Stimulated activated CD4-positive, alpha-beta T cell treated with anti-CD3 and anti-CD28 coated beads, Interleukin-1b, Interleukin-23, amount 100 ng/mL, for 48 hours (primary cell): Measurements from ENCODE around the gene SLC25A22.
A peak's percentile ranks its signal among the peaks of the same experiment; 100 is the strongest.

Source experiments
- DNase-seq: peaks from one replicate; pipeline ENCODE4 v3.0.0-alpha.2; 2020

The SLC25A22 gene

DNA sequence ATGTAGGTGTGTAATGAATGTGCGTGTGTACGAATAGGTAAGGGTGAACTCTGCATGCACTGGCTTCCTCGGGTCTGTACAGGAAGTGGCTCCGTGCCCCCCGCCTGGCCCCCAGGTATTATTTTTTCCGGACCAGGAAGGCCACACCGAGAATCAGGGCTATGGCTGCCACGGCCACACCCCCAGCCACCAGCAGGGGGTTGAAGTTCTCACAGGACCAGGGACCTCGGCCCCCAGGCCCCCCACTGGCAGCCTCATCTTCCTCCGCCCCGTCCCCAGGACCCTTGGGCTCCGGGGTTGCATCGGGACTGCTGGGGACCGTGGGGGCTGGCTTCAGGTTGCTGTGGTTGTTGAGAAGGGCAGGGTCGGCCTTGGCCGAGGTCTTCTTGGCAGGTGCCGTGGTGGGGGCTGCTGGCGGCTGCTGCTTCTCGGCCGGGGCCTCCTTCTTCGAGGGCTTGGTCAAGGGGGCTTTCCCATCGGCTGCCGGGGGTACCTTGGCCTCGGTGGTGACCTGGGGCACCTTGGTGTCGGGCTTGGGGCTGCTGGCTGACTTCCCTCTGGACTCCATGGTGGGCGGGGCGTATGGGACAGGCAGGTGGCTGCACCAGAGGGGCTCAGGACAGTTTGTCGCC is 10.0 kb downstream of the SLC25A22 start:
- DNase-seq, result no peak

DNA sequence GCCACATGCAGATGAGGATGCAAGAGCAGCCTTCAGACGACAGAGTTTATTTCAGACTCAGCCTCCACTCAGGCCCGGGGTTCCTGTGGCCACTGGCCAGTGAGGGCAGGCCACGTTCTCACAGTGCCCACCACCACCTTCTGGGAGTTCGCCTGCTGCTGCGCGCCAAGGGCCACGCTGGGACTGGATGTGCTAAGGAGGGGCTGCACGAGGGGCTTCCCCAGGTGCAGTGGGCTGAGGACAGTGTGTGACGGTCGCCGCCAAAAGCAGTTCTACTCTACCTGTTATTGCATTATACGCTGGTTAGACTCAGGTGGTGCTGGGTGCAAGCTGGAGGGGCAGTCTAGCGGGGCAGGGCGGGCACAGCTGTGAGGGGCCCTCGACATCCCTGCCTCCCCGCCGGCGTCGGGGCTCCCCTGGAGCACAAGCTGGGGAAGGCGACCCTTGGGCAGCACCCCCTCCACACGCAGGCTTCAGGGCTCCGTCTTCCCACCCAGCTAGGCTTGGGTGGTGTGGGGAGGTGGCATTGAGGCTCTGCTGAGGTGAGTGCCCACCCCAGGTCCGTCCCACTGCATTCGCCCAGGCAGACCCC is 10.9 kb downstream of the SLC25A22 start:
- DNase-seq, result no peak

GRCh38 chr11:786235-787083 is 11.6 kb downstream of the SLC25A22 start:
- DNase-seq, result no peak

GRCh38 chr11:783581-784015 is 14.5 kb downstream of the SLC25A22 start:
- DNase-seq, result no peak

DNA sequence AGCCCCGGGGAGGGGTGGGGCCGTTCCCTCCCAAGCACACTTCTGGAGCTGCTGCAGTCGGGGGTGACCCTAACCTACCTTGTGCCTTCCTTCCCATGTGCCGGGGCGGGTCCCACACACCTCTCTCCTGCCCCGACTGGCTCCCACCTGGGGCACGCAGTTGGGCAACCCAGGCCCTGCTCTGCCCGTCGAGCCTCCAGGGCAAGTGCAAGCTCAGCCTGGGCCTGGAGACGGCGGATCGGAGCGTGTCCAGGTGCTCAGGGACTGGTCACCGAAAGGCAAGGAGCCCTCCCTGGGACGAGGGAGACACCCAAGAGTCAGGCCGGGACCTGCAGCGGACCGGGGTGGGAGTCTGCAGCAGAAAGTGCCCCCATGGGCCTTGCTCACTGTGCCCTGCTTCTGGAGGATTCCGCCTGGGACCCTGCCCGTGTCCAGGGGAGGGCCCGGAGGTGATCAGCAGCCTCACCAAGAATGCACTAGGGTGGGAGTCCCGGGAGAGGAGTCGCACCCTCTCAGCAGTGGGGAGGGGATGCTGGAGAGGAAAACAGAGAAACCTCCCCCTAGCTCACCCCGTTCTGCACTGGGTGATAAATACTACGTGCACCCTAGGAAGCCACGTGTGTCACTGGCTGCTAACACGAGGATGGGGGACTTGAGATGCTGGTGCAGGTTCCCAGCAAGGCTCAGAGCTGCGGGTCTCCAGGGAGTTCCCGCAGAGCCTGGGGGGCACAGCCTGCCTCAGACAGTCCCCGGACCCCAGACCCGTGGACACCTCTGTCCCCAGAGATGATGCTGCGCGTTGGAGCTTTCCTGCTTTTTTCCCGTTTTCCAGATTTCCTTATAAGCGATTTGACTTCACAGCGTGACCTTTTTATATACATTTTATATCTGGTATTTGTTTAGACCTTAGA is 15.6 kb downstream of the SLC25A22 start:
- DNase-seq, result no peak

DNA sequence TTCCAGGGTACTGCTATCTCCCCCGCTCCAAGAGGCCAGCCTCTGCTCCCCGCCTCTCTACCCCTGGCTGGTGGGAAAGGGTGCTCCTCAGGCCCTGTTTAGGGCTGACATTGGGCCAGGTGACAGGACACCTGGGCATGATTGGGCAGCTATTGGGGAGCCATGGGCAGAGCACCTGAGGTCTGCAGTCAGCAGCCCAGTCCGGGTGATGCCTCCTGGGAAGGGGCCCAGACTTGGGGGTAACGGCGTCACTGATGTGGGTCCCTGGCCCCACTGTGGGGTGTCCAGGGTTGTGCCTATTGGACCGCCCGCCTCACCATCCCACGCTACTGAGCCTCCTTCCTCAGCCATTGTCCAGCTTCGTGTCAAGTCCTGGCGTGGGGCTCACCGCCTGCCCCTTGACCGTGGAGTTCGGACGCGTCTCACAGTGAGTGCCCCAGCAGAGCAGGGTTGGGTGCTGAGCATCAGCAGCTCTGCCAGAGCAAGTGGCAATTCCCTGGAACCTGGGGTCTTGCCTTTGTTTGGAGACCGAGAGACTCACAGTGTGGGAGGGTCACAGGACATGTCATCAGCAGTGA is 18.0 kb downstream of the SLC25A22 start:
- no peak for DNase-seq

GRCh38 chr11:778976-779954 is 18.8 kb downstream of the SLC25A22 start:
- DNase-seq, result no peak

DNA sequence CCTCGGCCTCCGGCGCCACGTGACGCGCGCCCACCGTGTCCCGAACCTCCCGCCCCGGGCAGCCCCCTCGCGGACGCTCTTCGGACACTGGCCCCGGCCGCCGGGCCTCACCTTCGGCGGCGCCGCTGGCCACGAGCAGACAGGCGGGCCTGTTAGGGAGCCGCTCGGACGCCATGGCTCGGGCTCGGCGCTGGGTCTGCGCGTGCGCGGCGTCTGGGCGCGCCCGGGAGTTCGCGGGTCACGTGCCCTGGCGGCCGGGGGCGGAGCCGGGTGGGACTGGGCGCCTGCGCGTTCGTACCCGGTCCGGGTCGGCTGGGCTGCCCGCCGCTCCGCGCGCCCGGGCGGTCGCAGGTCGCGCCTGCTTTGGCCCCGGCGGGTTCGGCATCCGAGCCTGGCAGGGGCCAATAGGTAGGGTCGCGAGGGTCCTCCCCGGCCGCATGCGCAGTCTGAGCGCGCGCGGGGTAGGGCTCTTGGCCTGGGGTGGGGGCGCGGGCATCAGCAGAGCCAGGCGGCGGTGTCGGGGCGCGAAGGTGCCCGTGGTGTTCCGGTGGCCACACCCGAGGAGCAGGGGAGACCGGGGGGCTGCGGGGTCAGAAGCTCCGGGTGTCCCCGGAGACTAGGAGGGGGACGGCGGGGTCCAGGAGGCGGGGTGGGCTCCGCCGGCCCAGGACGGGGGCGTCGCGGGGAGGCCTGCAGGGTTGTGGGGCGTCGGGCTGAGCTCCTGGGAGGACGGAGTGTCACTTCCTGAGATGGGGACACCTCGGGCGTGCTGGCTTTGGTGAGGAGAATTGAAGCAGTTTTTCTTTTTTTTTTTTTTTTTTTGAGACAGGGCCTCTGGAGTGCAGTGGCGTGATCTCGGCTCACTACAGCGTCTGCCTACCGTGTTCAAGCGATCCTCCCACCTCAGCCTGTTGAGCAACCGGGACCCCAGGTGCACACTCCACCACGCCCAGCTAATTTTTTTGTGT is 20.5 kb downstream of the SLC25A22 start, which contains the start of gene GATD1:
Gene GATD1 (minus strand): TSS at position 200 of the 968 bp plus-strand sequence. CDS start 25 bp downstream, at position 175.
- DNase-seq, result peak; percentile 92

GRCh38 chr11:776561-777287 is 21.4 kb downstream of the SLC25A22 start:
- DNase-seq, result no peak

GRCh38 chr11:776263-776560 is 21.9 kb downstream of the SLC25A22 start:
- no peak for DNase-seq

GRCh38 chr11:774873-775592 is 23.0 kb downstream of the SLC25A22 start:
- DNase-seq, result no peak

DNA sequence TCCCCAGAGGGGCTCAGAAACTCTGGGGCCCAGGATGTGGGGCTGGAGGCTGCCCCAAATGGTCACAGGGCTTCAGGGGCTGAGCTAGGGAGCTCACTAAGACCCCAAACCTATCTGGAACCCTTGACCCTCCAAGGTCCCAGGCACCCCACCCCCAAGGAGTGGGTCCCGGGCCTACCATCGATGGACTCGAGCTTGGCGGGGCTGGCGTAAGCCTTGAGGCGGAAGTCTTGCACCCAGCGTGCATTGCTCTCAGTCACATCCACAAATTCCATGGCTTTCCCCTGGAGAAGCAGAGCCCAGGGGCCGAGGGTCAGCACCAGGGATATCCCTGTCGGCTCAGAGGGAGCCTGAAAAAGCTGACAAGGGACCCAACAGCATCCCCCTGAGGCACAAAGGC is 24.3 kb downstream of the SLC25A22 start:
- DNase-seq, result no peak

DNA sequence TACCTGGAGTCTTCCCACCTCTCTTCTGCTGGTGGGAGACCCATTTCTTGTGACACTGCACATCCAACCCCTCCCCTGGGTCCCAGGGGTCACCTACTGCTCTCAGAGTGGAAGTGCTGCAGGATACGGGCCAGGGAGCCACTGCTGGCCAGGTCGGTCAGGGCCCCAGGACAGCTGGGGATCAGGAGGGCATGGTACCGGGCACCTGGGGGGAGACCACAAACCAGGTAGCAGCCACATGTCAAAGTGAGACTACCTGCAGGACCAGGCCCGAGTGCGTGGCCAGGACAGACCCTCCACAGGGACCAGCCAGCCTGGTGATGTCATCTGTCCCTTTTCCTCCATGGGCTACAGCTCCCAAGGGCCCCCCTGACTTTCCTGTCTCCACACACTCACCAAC is 24.7 kb downstream of the SLC25A22 start:
- no peak for DNase-seq

GRCh38 chr11:772429-773390 is 25.4 kb downstream of the SLC25A22 start:
- DNase-seq, result no peak

- no peak for DNase-seq
Measured at GRCh38 chr11:771617-772204, 26.4 kb downstream of the SLC25A22 start.

DNA sequence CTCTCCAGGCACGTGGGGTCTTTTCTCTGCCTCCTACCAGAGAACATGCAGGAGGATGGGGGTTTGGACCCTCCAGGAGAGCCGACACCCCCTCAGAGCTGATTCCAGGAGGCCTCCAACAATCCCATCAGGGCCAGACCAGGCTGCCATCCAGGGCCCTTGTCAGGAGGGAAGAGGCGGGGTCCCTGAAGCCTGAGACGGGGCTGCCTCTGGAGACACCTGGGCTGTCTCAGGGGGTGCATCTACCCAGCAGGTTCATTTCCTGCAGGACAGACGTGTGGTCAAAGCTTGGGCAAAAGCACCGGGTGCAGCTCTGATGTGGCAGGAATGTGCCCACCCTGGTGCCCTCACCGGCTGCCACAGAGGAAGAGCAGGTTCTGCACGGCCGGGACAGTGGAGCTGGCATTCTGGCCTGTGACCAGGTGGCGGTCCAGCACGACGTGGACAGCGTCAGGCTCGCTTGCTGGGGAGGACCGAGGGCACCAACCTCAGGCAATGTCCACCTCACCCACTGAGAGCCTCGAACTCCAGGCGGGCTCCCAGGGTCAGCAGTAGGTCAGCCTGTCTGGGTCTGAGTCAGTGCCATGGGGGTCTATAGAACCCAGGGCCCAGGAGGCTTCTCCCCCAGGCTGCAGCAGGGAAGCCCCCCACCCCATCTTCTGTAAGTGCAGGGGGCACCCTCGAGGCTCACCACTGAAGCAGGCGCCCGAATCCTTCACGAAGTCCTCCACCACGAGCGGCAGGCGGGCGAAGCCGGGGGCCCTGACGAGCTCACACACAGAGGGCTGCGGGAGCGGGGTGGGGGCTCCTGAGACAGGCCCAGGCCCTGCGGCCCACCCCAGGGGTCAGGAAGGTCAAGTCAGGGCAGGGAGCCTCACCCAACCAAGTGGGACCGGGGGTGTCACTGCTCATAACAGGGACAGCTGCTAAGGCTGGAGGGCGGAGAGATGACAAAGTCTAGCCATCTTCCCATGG is 27.2 kb downstream of the SLC25A22 start:
- no peak for DNase-seq
